IPS-20b (cell line): ENCODE measurements around the gene UCK1.

Experiments
- H3K27ac ChIP-seq: one replicate; pipeline ENCODE4 v1.5.1; 2013; ENCODE audit warnings: low read length
- H3K27me3 ChIP-seq: 2 replicates; pipeline ENCODE4 v1.6.1; 2013; ENCODE audit warnings: mild to moderate bottlenecking, low read length, inconsistent platforms; ENCODE audit not compliant: insufficient read depth
- H3K36me3 ChIP-seq: 2 replicates; pipeline ENCODE4 v1.6.1; 2013; ENCODE audit warnings: low read depth, mild to moderate bottlenecking, inconsistent platforms, low read length, moderate library complexity; ENCODE audit not compliant: insufficient read depth
- H3K4me1 ChIP-seq: 2 replicates; pipeline ENCODE4 v1.6.1; 2013; ENCODE audit warnings: mild to moderate bottlenecking, control low read depth, inconsistent platforms, low read length, moderate library complexity; ENCODE audit not compliant: insufficient read depth
- H3K4me3 ChIP-seq: 2 replicates; pipeline ENCODE4 v1.5.1; 2013; ENCODE audit warnings: mild to moderate bottlenecking, low read length, inconsistent platforms
- H3K9ac ChIP-seq: 2 replicates; pipeline ENCODE4 v1.6.1; 2013; ENCODE audit warnings: low read depth, mild to moderate bottlenecking, inconsistent platforms, low read length, moderate library complexity
- H3K9me3 ChIP-seq: 2 replicates; pipeline ENCODE4 v1.6.1; 2013; ENCODE audit warnings: mild to moderate bottlenecking, low read depth, low read length, inconsistent platforms; ENCODE audit not compliant: insufficient read depth

Gene UCK1

GRCh38 chr9:131530920-131531832 lies at the start of gene UCK1:
Gene UCK1 (minus strand): TSS chr9:131531263. CDS start chr9:131531174, 89 bp downstream.
- Histone ChIP-seq H3K36me3 (peaks cover 39% of the 10 kb centered on the region), H3K27ac (no peak within 1 kb of the TSS), H3K4me1 (0 out of 2 replicates have a peak, but pooled peaks cover 2% of the 10 kb centered on the region), H3K27me3 (no peaks in the 10 kb centered on the region), H3K9ac (peak within 1 kb of the TSS; percentile 66), H3K9me3 (no peaks in the 10 kb centered on the region), H3K4me3 (peak within 1 kb of the TSS; percentile 71)

- Histone ChIP-seq H3K9ac (no peak overlapping the region), H3K27me3 (no peaks in the 10 kb centered on the region), H3K36me3 (peaks cover 45% of the 10 kb centered on the region), H3K9me3 (no peaks in the 10 kb centered on the region), H3K27ac (no peak overlapping the region), H3K4me1 (no peaks in the 10 kb centered on the region), H3K4me3 (no peak overlapping the region)
Observed at GRCh38 chr9:131580358-131580757, 49.3 kb upstream of the UCK1 start.

GRCh38 chr9:131579789-131580211 lies 48.7 kb upstream of the UCK1 start:
- Histone ChIP-seq H3K36me3 (peaks cover 41% of the 10 kb centered on the region), H3K4me3 (no peak overlapping the region), H3K27me3 (no peaks in the 10 kb centered on the region), H3K27ac (no peak overlapping the region), H3K4me1 (no peaks in the 10 kb centered on the region), H3K9me3 (no peaks in the 10 kb centered on the region), H3K9ac (no peak overlapping the region)

GRCh38 chr9:131578731-131579504 lies 47.9 kb upstream of the UCK1 start:
- H3K9ac ChIP-seq = no peak overlapping the region
- H3K36me3 ChIP-seq = peaks cover 33% of the 10 kb centered on the region
- no peaks in the 10 kb centered on the region for H3K27me3 ChIP-seq
- no peaks in the 10 kb centered on the region for H3K4me1 ChIP-seq
- H3K4me3 ChIP-seq = no peak overlapping the region
- no peak overlapping the region for H3K27ac ChIP-seq
- H3K9me3 ChIP-seq = no peaks in the 10 kb centered on the region

- H3K9me3 ChIP-seq = no peaks in the 10 kb centered on the region
- no peak overlapping the region for H3K9ac ChIP-seq
- H3K4me3 ChIP-seq = no peak overlapping the region
- H3K27me3 ChIP-seq = no peaks in the 10 kb centered on the region
- H3K36me3 ChIP-seq = peaks cover 27% of the 10 kb centered on the region
- no peaks in the 10 kb centered on the region for H3K4me1 ChIP-seq
- H3K27ac ChIP-seq = no peak overlapping the region
Observed at GRCh38 chr9:131578021-131578420, 47.0 kb upstream of the UCK1 start.

- Histone ChIP-seq H3K4me1 (no peaks in the 10 kb centered on the region), H3K27ac (no peak overlapping the region), H3K27me3 (no peaks in the 10 kb centered on the region), H3K9ac (no peak overlapping the region), H3K9me3 (no peaks in the 10 kb centered on the region), H3K4me3 (no peak overlapping the region), H3K36me3 (peaks cover 21% of the 10 kb centered on the region)
Observed at GRCh38 chr9:131577005-131578000, 46.2 kb upstream of the UCK1 start.

- H3K4me1 ChIP-seq = no peaks in the 10 kb centered on the region
Observed at GRCh38 chr9:131575946-131576853, 45.1 kb upstream of the UCK1 start.

GRCh38 chr9:131574730-131575640 lies 43.9 kb upstream of the UCK1 start:
- Histone ChIP-seq H3K27ac (no peak overlapping the region), H3K36me3 (peaks cover 10% of the 10 kb centered on the region), H3K9me3 (no peaks in the 10 kb centered on the region), H3K9ac (no peak overlapping the region), H3K4me3 (no peak overlapping the region), H3K27me3 (no peaks in the 10 kb centered on the region), H3K4me1 (no peaks in the 10 kb centered on the region)

More at GRCh38 chr9:131575946-131576853, 45.1 kb upstream of the UCK1 start:
- H3K27me3 ChIP-seq = no peaks in the 10 kb centered on the region
- no peak overlapping the region for H3K9ac ChIP-seq
- no peak overlapping the region for H3K4me3 ChIP-seq
- H3K27ac ChIP-seq = no peak overlapping the region
- H3K36me3 ChIP-seq = peaks cover 15% of the 10 kb centered on the region
- H3K9me3 ChIP-seq = no peaks in the 10 kb centered on the region

GRCh38 chr9:131567910-131568309 lies 36.8 kb upstream of the UCK1 start:
- H3K4me1 ChIP-seq = no peaks in the 10 kb centered on the region
- H3K27ac ChIP-seq = no peak overlapping the region
- no peaks in the 10 kb centered on the region for H3K9me3 ChIP-seq
- H3K36me3 ChIP-seq = no peaks in the 10 kb centered on the region
- H3K9ac ChIP-seq = no peak overlapping the region
- H3K27me3 ChIP-seq = no peaks in the 10 kb centered on the region
- no peak overlapping the region for H3K4me3 ChIP-seq

- Histone ChIP-seq H3K36me3 (no peaks in the 10 kb centered on the region), H3K9me3 (no peaks in the 10 kb centered on the region), H3K27ac (no peak overlapping the region), H3K27me3 (no peaks in the 10 kb centered on the region), H3K4me1 (peaks cover 4% of the 10 kb centered on the region; the same call in 1 of the 2 replicates), H3K4me3 (no peak overlapping the region), H3K9ac (no peak overlapping the region)
Observed at GRCh38 chr9:131566158-131566557, 35.1 kb upstream of the UCK1 start.
